ENCODE data around the gene FTH1.

- TF ChIP-seq CTCF (conservative IDR thresholded peaks at IDR 0.05; ENCODE audit: low read length), result no peak
- TF ChIP-seq EZH2phosphoT487 (IDR thresholded peaks at IDR 0.05; ENCODE audit: borderline replicate concordance), result no peak
These were observed 1.9 kb upstream of the FTH1 start for GRCh38 chr11:61969391-61969758.

All from Loucy (cell line).